Adrenal gland (tissue), 5 donors: Measurements from ENCODE around the gene SCAF1.

Source experiments
- POLR2A ChIP-seq, 2 donors: fragments of 450-650 bp; IDR thresholded peaks; one replicate each; pipeline ENCODE4 v1.6.1; 2017; ENCODE audit warnings: antibody characterized with exemption in 2 of 2, mild to moderate bottlenecking in 2 of 2, moderate library complexity in 1 of 2
- TF ChIP-seq, protein P1 (sequence below), 6 experiments: fragments of 450-650 bp in 4 of 6; fragments of 200-600 bp in 2 of 6; sonication (generic) in 1 of 6; IDR thresholded peaks; 1 replicate in 5 of 6; 2 replicates in 1 of 6; pipeline versions ENCODE4 v1.5.1 to v1.8.0; 2016 to 2021; ENCODE audit warnings: antibody characterized with exemption in 6 of 6, mild to moderate bottlenecking in 2 of 6, moderate library complexity in 1 of 6
- donor health status: DM: no; HTN: no; CAD: no.

DNA sequence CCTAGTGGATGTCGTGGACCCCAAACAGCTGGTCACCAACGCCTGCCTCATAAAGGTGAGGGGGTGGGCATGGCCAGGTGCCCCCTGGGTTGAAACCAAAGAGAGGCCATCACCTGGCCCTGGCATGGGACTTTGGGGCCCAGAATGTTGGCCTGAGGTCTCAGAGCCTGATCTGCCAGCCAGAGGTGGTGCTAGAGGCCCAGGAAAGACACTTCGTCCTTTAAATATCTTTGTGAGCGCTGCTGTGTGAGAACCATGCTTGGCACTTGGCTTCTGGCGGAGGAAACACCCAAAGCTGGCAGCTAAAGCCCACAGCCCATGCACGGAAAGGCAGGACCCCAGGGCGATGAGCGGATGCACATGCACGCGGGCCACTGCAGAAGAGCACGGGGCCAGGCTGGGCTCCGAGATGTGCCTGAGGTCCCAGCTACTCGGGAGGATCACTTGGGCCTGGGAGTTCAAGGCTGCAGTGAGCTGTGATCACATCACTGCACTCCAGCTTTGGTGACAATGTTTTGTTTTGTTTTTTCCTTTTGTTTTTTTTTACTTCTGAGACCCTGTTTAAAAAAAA, 43.1 kb downstream of the SCAF1 start:
- no peak for TF ChIP-seq POLR2A (IDR thresholded peaks at IDR 0.05)
- TF ChIP-seq, protein P1, sequence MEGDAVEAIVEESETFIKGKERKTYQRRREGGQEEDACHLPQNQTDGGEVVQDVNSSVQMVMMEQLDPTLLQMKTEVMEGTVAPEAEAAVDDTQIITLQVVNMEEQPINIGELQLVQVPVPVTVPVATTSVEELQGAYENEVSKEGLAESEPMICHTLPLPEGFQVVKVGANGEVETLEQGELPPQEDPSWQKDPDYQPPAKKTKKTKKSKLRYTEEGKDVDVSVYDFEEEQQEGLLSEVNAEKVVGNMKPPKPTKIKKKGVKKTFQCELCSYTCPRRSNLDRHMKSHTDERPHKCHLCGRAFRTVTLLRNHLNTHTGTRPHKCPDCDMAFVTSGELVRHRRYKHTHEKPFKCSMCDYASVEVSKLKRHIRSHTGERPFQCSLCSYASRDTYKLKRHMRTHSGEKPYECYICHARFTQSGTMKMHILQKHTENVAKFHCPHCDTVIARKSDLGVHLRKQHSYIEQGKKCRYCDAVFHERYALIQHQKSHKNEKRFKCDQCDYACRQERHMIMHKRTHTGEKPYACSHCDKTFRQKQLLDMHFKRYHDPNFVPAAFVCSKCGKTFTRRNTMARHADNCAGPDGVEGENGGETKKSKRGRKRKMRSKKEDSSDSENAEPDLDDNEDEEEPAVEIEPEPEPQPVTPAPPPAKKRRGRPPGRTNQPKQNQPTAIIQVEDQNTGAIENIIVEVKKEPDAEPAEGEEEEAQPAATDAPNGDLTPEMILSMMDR (IDR thresholded peaks at IDR 0.05): no peak
